ENCODE data around the gene CPED1.
"Not testable (repeated sequence)": the region's sequence is repeated elsewhere in the genome, so short reads cannot be mapped to it uniquely, and the experiment has no call there.

Gene CPED1

DNA sequence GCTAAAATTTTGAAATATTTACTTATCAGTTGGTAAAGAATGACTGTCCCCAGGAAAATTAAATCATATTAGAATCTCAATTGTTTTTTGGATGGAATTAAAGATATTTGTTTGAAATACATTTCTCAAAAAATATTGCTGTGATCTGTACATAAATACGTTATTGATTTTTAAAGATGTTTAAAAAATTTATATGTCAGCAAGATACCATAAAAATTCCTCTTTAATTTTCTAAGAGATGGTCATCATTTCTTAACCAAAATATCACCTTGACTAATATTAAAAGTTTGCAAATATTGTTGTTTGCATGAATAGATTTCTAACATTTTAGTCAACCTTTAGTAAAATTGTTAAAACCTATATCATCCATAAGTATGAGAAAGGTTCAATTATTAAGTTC lies 192.8 kb downstream of the CPED1 start:
- no peak for DNase-seq
- H3K9me3 ChIP-seq (ENCODE audit: control extremely low read depth in 1 of 5, control insufficient read depth in 4 of 5, insufficient read depth in 2 of 5, low read depth in 1 of 5, low read length in 4 of 5), result no peaks in the 10 kb centered on the region
- no peaks in the 10 kb centered on the region for H3K36me3 ChIP-seq (ENCODE audit: control insufficient read depth in 4 of 4, insufficient read depth in 4 of 4, low read length in 3 of 4)
- no peaks in the 10 kb centered on the region for H3K4me1 ChIP-seq (ENCODE audit: control extremely low read depth in 1 of 4, control insufficient read depth in 4 of 4, insufficient read depth in 4 of 4, low read length in 3 of 4)
- WGBS (ENCODE audit: insufficient coverage), result no CpG with 5 or more reads among the region's 1 CpG
- CTCF ChIA-PET, result no interaction called here
- H3K27ac ChIP-seq (ENCODE audit: insufficient read depth in 1 of 2, low read depth in 1 of 2, low read length in 2 of 2, poor library complexity in 1 of 2, severe bottlenecking in 2 of 2), result no peak overlapping the region
- H3K27me3 ChIP-seq (replicated peaks in 2 of 5; ENCODE audit: control insufficient read depth in 4 of 5, insufficient read depth in 5 of 5, low read length in 4 of 5), result no peaks in the 10 kb centered on the region
- POLR2A ChIA-PET, result no interaction called here
- H3K4me3 ChIP-seq (ENCODE audit: control insufficient read depth in 1 of 7, extremely low read depth in 1 of 7, insufficient read depth in 4 of 7, low read depth in 2 of 7, low read length in 6 of 7), result no peak overlapping the region

DNA sequence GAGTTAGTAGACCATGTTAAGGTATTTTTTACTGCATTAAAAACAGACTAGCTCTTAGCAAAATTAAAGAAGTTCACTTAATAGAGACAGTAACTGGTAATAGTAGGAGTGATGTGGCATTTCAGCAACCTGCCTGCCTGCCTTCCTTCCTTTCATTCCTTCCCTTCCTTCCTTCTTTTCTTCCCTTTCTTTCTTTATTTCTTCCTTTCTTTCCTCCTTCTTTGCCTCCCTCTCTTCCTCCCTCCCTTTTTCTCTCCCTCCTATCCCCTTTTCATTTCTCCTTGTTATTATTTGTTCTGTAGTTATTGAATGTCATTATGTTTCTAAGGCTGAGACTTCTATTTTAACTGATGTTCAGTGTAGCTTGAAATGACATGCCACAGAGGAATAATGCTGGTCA lies 193.8 kb downstream of the CPED1 start:
- Histone ChIP-seq H3K9me3 (ENCODE audit: control extremely low read depth in 1 of 5, control insufficient read depth in 4 of 5, insufficient read depth in 2 of 5, low read depth in 1 of 5, low read length in 4 of 5) (no peaks in the 10 kb centered on the region), H3K36me3 (ENCODE audit: control insufficient read depth in 4 of 4, insufficient read depth in 4 of 4, low read length in 3 of 4) (no peaks in the 10 kb centered on the region), H3K27me3 (replicated peaks in 2 of 5; ENCODE audit: control insufficient read depth in 4 of 5, insufficient read depth in 5 of 5, low read length in 4 of 5) (no peaks in the 10 kb centered on the region), H3K27ac (ENCODE audit: insufficient read depth in 1 of 2, low read depth in 1 of 2, low read length in 2 of 2, poor library complexity in 1 of 2, severe bottlenecking in 2 of 2) (no peak overlapping the region), H3K4me1 (ENCODE audit: control extremely low read depth in 1 of 4, control insufficient read depth in 4 of 4, insufficient read depth in 4 of 4, low read length in 3 of 4) (no peaks in the 10 kb centered on the region), H3K4me3 (ENCODE audit: control insufficient read depth in 1 of 7, extremely low read depth in 1 of 7, insufficient read depth in 4 of 7, low read depth in 2 of 7, low read length in 6 of 7) (no peak overlapping the region)
- ChIA-PET POLR2A (no interaction called here), CTCF (no interaction called here)
- DNase-seq, result no peak

DNA sequence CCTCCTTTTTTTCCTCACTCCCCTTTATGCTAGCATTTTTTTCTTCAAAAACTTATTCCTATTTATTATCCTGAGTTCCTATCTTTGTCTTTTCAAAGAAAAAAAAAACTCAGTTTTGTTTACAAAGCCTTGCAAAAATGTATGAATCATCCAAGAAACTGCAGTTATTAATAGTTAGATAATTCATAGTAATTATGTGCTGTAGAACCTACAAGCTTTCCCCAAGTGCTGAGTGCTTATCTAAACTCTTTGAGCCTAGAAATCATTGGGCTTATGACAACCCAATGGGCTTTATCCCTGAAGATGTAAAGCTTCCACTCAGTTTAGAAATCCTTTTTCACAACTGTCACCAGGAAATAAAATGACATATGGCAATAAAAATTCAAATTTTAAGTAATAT lies 194.4 kb downstream of the CPED1 start:
- Histone ChIP-seq H3K9me3 (ENCODE audit: control extremely low read depth in 1 of 5, control insufficient read depth in 4 of 5, insufficient read depth in 2 of 5, low read depth in 1 of 5, low read length in 4 of 5) (no peaks in the 10 kb centered on the region), H3K4me1 (ENCODE audit: control extremely low read depth in 1 of 4, control insufficient read depth in 4 of 4, insufficient read depth in 4 of 4, low read length in 3 of 4) (peaks cover 0 to 2% (median 0%) of the 10 kb centered on the region in 4 experiments), H3K27me3 (replicated peaks in 2 of 5; ENCODE audit: control insufficient read depth in 4 of 5, insufficient read depth in 5 of 5, low read length in 4 of 5) (no peaks in the 10 kb centered on the region), H3K27ac (ENCODE audit: insufficient read depth in 1 of 2, low read depth in 1 of 2, low read length in 2 of 2, poor library complexity in 1 of 2, severe bottlenecking in 2 of 2) (no peak overlapping the region), H3K36me3 (ENCODE audit: control insufficient read depth in 4 of 4, insufficient read depth in 4 of 4, low read length in 3 of 4) (no peaks in the 10 kb centered on the region), H3K4me3 (ENCODE audit: control insufficient read depth in 1 of 7, extremely low read depth in 1 of 7, insufficient read depth in 4 of 7, low read depth in 2 of 7, low read length in 6 of 7) (no peak overlapping the region)
- DNase-seq, result no peak
- CTCF ChIA-PET, result no interaction called here
- POLR2A ChIA-PET, result no interaction called here

DNA sequence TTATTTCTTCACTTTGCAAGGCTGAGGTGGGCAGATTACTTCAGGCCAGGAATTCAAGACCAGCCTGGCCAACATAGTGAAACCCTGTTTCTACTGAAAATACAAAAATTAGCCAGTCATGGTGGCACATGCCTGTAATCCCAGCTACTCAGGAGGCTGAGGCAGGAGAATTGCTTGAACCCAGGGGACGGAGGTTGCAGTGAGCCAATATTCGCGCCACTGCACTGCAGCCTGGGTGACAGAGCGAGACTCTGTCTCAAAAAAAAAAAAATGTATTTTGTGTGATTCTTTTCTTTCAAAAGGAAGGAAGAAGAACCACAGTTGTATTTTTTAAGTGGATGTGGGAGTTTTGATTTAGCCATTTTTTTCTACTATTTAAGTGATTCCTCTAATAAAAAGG lies 195.4 kb downstream of the CPED1 start:
- DNase-seq; CTCF ChIA-PET; H3K27ac ChIP-seq (ENCODE audit: insufficient read depth in 1 of 2, low read depth in 1 of 2, low read length in 2 of 2, poor library complexity in 1 of 2, severe bottlenecking in 2 of 2); H3K9me3 ChIP-seq (ENCODE audit: control extremely low read depth in 1 of 5, control insufficient read depth in 4 of 5, insufficient read depth in 2 of 5, low read depth in 1 of 5, low read length in 4 of 5); POLR2A ChIA-PET; H3K36me3 ChIP-seq (ENCODE audit: control insufficient read depth in 4 of 4, insufficient read depth in 4 of 4, low read length in 3 of 4); H3K27me3 ChIP-seq (replicated peaks in 2 of 5; ENCODE audit: control insufficient read depth in 4 of 5, insufficient read depth in 5 of 5, low read length in 4 of 5); H3K4me3 ChIP-seq (ENCODE audit: control insufficient read depth in 1 of 7, extremely low read depth in 1 of 7, insufficient read depth in 4 of 7, low read depth in 2 of 7, low read length in 6 of 7); H3K4me1 ChIP-seq (ENCODE audit: control extremely low read depth in 1 of 4, control insufficient read depth in 4 of 4, insufficient read depth in 4 of 4, low read length in 3 of 4): not testable (repeated sequence)
- 87% methylated on average over 3 of the region's 4 CpGs for WGBS (ENCODE audit: insufficient coverage)

DNA sequence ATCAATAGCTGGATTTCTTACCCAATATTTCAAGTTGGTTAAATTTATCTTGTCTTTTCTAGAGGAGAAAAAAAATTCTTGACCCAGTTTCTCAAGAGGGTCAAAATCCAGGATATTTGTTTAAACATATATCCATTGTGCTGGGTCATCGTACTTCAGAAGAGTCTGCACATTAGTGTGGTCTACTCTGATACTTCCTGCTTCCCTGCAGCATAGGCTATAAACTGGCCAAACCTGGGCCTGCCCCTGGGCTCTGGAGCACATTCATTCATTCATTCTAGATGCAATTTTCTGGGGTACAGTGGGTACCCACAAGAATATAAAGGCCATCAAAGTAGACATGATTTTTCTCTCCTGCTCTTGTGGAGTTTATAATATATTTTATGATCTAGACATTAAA lies 198.2 kb downstream of the CPED1 start:
- CTCF ChIA-PET, result interaction anchor here (0.8 kb wide), 1 partner anchor 411 kb away, joined by 3 read pairs; no protein-coding TSS in a partner anchor

DNA sequence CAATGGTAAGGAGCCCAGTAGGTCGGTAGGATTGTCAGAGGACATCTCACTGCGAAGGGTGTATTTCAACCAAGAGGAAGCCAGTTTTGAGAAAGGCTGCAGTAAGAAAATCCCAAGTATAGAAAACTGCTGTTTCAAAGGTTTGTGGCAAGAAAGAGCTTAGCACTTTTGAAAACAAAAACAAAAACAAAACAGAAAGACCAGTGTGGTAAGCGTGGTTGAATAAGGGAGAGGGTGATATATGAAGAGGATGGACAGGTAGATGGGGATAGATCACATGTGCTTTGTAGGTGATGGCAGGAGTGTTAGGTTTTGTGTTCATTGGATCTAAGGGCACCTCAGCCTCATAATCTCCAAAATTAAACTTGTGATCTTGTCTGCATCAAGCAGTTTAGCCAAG lies 198.7 kb downstream of the CPED1 start:
- Histone ChIP-seq H3K4me1 (ENCODE audit: control extremely low read depth in 1 of 4, control insufficient read depth in 4 of 4, insufficient read depth in 4 of 4, low read length in 3 of 4) (peaks cover 0 to 3% (median 0%) of the 10 kb centered on the region in 4 experiments), H3K4me3 (ENCODE audit: control insufficient read depth in 1 of 7, extremely low read depth in 1 of 7, insufficient read depth in 4 of 7, low read depth in 2 of 7, low read length in 6 of 7) (no peak overlapping the region), H3K36me3 (ENCODE audit: control insufficient read depth in 4 of 4, insufficient read depth in 4 of 4, low read length in 3 of 4) (no peaks in the 10 kb centered on the region), H3K27ac (ENCODE audit: insufficient read depth in 1 of 2, low read depth in 1 of 2, low read length in 2 of 2, poor library complexity in 1 of 2, severe bottlenecking in 2 of 2) (no peak overlapping the region), H3K9me3 (ENCODE audit: control extremely low read depth in 1 of 5, control insufficient read depth in 4 of 5, insufficient read depth in 2 of 5, low read depth in 1 of 5, low read length in 4 of 5) (peaks cover 1 to 5% (median 2%) of the 10 kb centered on the region in 5 experiments), H3K27me3 (replicated peaks in 2 of 5; ENCODE audit: control insufficient read depth in 4 of 5, insufficient read depth in 5 of 5, low read length in 4 of 5) (no peaks in the 10 kb centered on the region)
- no peak for DNase-seq
- ChIA-PET CTCF (no interaction called here), POLR2A (no interaction called here)
- 98% methylated on average over 3 of the region's 3 CpGs for WGBS (ENCODE audit: insufficient coverage)

More for the DNA sequence above, 198.2 kb downstream of the CPED1 start:
- H3K27ac ChIP-seq (ENCODE audit: insufficient read depth in 1 of 2, low read depth in 1 of 2, low read length in 2 of 2, poor library complexity in 1 of 2, severe bottlenecking in 2 of 2), result no peak overlapping the region
- H3K4me3 ChIP-seq (ENCODE audit: control insufficient read depth in 1 of 7, extremely low read depth in 1 of 7, insufficient read depth in 4 of 7, low read depth in 2 of 7, low read length in 6 of 7), result no peak overlapping the region
- POLR2A ChIA-PET, result no interaction called here
- WGBS (ENCODE audit: insufficient coverage), result 100% methylated on average over 1 of the region's 1 CpG
- H3K36me3 ChIP-seq (ENCODE audit: control insufficient read depth in 4 of 4, insufficient read depth in 4 of 4, low read length in 3 of 4), result no peaks in the 10 kb centered on the region
- peaks cover 0 to 3% (median 0%) of the 10 kb centered on the region in 4 experiments for H3K4me1 ChIP-seq (ENCODE audit: control extremely low read depth in 1 of 4, control insufficient read depth in 4 of 4, insufficient read depth in 4 of 4, low read length in 3 of 4)
- H3K27me3 ChIP-seq (replicated peaks in 2 of 5; ENCODE audit: control insufficient read depth in 4 of 5, insufficient read depth in 5 of 5, low read length in 4 of 5), result no peaks in the 10 kb centered on the region
- peaks cover 1 to 5% (median 2%) of the 10 kb centered on the region in 5 experiments for H3K9me3 ChIP-seq (ENCODE audit: control extremely low read depth in 1 of 5, control insufficient read depth in 4 of 5, insufficient read depth in 2 of 5, low read depth in 1 of 5, low read length in 4 of 5)
- DNase-seq, result no peak

DNA sequence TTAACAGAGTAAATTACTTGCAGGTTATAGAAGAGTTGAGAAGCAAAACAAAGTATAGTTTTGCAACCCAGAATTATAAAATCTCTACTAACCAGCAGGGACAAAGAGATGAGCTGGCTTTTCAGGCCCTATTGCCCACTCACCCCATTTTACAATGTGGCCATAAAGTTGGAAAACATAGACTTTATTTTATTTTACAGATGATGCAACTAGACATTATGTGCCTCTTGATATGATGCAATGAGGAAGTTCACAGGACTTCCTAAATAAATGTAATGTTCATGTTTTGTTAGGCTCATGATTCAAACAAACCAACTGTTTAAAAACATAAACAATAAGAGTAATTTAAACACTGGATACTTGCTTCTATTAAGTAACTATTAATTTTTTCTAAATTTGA lies 199.2 kb downstream of the CPED1 start:
- peaks cover 1 to 5% (median 2%) of the 10 kb centered on the region in 5 experiments for H3K9me3 ChIP-seq (ENCODE audit: control extremely low read depth in 1 of 5, control insufficient read depth in 4 of 5, insufficient read depth in 2 of 5, low read depth in 1 of 5, low read length in 4 of 5)
- H3K4me1 ChIP-seq (ENCODE audit: control extremely low read depth in 1 of 4, control insufficient read depth in 4 of 4, insufficient read depth in 4 of 4, low read length in 3 of 4), result peaks cover 0 to 3% (median 0%) of the 10 kb centered on the region in 4 experiments
- peak in 2 of 3 donors; percentile 22 to 50 for DNase-seq
- no peak overlapping the region for H3K4me3 ChIP-seq (ENCODE audit: control insufficient read depth in 1 of 7, extremely low read depth in 1 of 7, insufficient read depth in 4 of 7, low read depth in 2 of 7, low read length in 6 of 7)
- POLR2A ChIA-PET, result no interaction called here
- CTCF ChIA-PET, result no interaction called here
- no peaks in the 10 kb centered on the region for H3K36me3 ChIP-seq (ENCODE audit: control insufficient read depth in 4 of 4, insufficient read depth in 4 of 4, low read length in 3 of 4)
- no peaks in the 10 kb centered on the region for H3K27me3 ChIP-seq (replicated peaks in 2 of 5; ENCODE audit: control insufficient read depth in 4 of 5, insufficient read depth in 5 of 5, low read length in 4 of 5)
- H3K27ac ChIP-seq (ENCODE audit: insufficient read depth in 1 of 2, low read depth in 1 of 2, low read length in 2 of 2, poor library complexity in 1 of 2, severe bottlenecking in 2 of 2), result no peak overlapping the region
